ENCODE measurements around the gene C16orf92.
"Not testable (repeated sequence)": the region's sequence is repeated elsewhere in the genome, so short reads cannot be mapped to it uniquely, and the experiment has no call there.

- not testable (repeated sequence) for TF ChIP-seq CTCF (IDR thresholded peaks at IDR 0.05; ENCODE audit: insufficient read depth, low read length); POLR2AphosphoS5 (IDR thresholded peaks at IDR 0.05; ENCODE audit: low read depth); SPI1 (IDR thresholded peaks at IDR 0.05; ENCODE audit: borderline replicate concordance, low read depth); GABPA (IDR thresholded peaks at IDR 0.05; ENCODE audit: low read depth); REST (IDR thresholded peaks at IDR 0.05; ENCODE audit: insufficient replicate concordance, low read depth)
Measured at GRCh38 chr16:30015450-30015849, 7.5 kb upstream of the C16orf92 start.

Data from HL-60 (cell line).